Neural progenitor cell (in vitro differentiated cells): ENCODE data around the gene PRKCA. TPM values are rescaled to one million over a fixed set of nuclear protein-coding genes. Genes with fewer than 3 reads are reported as not detected.

Experiments used
- DNase-seq: peaks from one replicate; pipeline ENCODE4 v3.0.0-alpha.2; 2016; ENCODE audit warnings: low spot score
- H2AFZ ChIP-seq: fragments of 200-600 bp; sonication (generic); replicated peaks from 2 replicates; pipeline ENCODE4 v1.6.1; 2016; ENCODE audit warnings: antibody characterized with exemption
- H3F3A ChIP-seq: fragments of 200-600 bp; sonication (generic); 2 replicates; pipeline ENCODE4 v1.6.1; 2016; ENCODE audit warnings: antibody characterized with exemption, low read depth
- H3K27ac ChIP-seq: fragments of 200-600 bp; sonication (generic); 2 replicates; pipeline ENCODE4 v1.5.1; 2016; ENCODE audit warnings: mild to moderate bottlenecking
- H3K27me3 ChIP-seq: fragments of 200-600 bp; sonication (generic); 2 replicates; pipeline ENCODE4 v1.6.1; 2016; ENCODE audit warnings: mild to moderate bottlenecking, moderate library complexity
- H3K36me3 ChIP-seq: fragments of 200-600 bp; sonication (generic); 2 replicates; pipeline ENCODE4 v1.5.1; 2016
- H3K4me1 ChIP-seq: fragments of 200-600 bp; sonication (generic); 2 replicates; pipeline ENCODE4 v1.6.1; 2016; ENCODE audit warnings: mixed run types
- H3K4me2 ChIP-seq: fragments of 200-600 bp; sonication (generic); 2 replicates; pipeline ENCODE4 v1.6.1; 2016
- H3K4me3 ChIP-seq: fragments of 200-600 bp; sonication (generic); 2 replicates; pipeline ENCODE4 v1.5.1; 2016
- H3K79me2 ChIP-seq: fragments of 200-600 bp; sonication (generic); 2 replicates; pipeline ENCODE4 v1.6.1; 2016; ENCODE audit warnings: low read depth
- H3K9ac ChIP-seq: fragments of 200-600 bp; sonication (generic); 2 replicates; pipeline ENCODE4 v1.6.1; 2016
- H3K9me3 ChIP-seq: fragments of 200-600 bp; sonication (generic); 2 replicates; pipeline ENCODE4 v1.5.1; 2016; ENCODE audit warnings: low read depth
- H4K20me1 ChIP-seq: fragments of 200-600 bp; sonication (generic); 2 replicates; pipeline ENCODE4 v1.6.1; 2016; ENCODE audit warnings: low read depth
- H3K27ac Mint-ChIP-seq: 3 replicates; pipeline ENCODE4 v1.8.0; 2021; ENCODE audit warnings: mixed read lengths
- H3K27me3 Mint-ChIP-seq: 2 replicates; pipeline ENCODE4 v1.8.0; 2022; ENCODE audit warnings: low read depth, mild to moderate bottlenecking, inconsistent platforms, moderate library complexity, mixed read lengths; ENCODE audit not compliant: insufficient read depth
- H3K36me3 Mint-ChIP-seq: 3 replicates; pipeline ENCODE4 v1.8.0; 2021; ENCODE audit warnings: mixed read lengths
- H3K4me1 Mint-ChIP-seq: 3 replicates; pipeline ENCODE4 v1.8.0; 2021; ENCODE audit warnings: mixed read lengths
- H3K4me3 Mint-ChIP-seq: 3 replicates; pipeline ENCODE4 v1.8.0; 2021; ENCODE audit warnings: mild to moderate bottlenecking, moderate library complexity, mixed read lengths
- H3K9me3 Mint-ChIP-seq: 3 replicates; pipeline ENCODE4 v1.8.0; 2020; ENCODE audit warnings: mixed read lengths
- EZH2 ChIP-seq: fragments of 200-600 bp; sonication (generic); IDR thresholded peaks from 2 replicates; pipeline ENCODE4 v1.6.1; 2017; ENCODE audit warnings: antibody characterized with exemption, mild to moderate bottlenecking, moderate library complexity
- EZH2phosphoT487 ChIP-seq: fragments of 200-600 bp; sonication (generic); IDR thresholded peaks from 2 replicates; pipeline ENCODE4 v1.6.1; 2017; ENCODE audit warnings: antibody characterized with exemption
- total RNA-seq: library from RNA; depleted of rRNA; stranded (reverse); fragments of >200 nt; gene quantifications from 2 replicates; pipeline ENCODE4 v1.2.3, GENCODE V29; 2015; ENCODE audit warnings: low replicate concordance
- TF ChIP-seq, protein P1 (sequence below): fragments of 200-600 bp; sonication (generic); IDR thresholded peaks from 2 replicates; pipeline ENCODE4 v1.5.1; 2017; ENCODE audit warnings: antibody characterized with exemption, mild to moderate bottlenecking

The PRKCA gene
- total RNA-seq, 1 donor from 2014 or later = 2.1 TPM

DNA sequence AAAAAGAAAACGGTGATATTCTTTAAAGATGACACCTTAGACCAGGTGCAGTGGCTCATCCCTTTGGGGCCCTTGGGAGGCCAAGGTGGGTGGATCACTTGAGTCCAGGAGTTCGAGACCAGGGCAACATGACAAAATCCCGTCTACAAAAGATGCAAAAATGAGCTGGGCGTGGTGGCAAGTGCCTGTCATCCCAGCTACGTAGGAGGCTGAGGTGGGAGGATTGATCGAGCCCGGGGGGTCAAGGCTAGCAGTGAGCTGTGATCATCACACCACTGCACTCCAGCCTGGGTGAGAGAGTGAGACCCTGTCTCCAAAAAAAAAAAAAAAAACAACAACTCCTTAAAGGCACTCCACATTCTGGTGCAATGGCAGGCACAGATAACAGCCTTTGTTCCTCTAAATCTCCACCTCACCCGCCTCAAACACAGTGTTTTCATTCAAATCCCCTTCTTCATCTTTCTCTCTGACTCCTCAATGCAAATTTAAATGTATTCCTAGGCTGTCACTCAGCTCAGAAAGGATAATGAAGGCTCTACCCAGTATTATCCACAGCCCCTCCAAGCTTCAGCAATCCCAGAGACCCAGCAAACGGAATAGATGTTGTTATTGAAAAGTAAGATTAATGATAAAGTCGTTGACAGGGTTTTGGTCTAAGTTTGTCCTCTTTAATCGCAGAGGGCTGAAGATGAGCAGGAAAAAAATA is 476.3 kb downstream of the PRKCA start:
- Histone ChIP-seq H3F3A (peaks cover 15% of the 10 kb centered on the region), H3K27ac (no peak overlapping the region), H3K9me3 (no peaks in the 10 kb centered on the region), H3K4me2 (no peak overlapping the region), H3K9ac (no peak overlapping the region), H2AFZ (peak overlapping the region; percentile 30), H3K4me3 (no peak overlapping the region), H3K27me3 (no peaks in the 10 kb centered on the region), H3K79me2 (no peaks in the 10 kb centered on the region), H3K36me3 (no peaks in the 10 kb centered on the region), H4K20me1 (no peaks in the 10 kb centered on the region), H3K4me1 (peaks cover 31% of the 10 kb centered on the region)
- Mint-ChIP-seq H3K4me1 (peaks cover 52% of the 10 kb centered on the region), H3K27ac (peak overlapping the region; percentile 39), H3K9me3 (no peaks in the 10 kb centered on the region), H3K4me3 (no peak overlapping the region), H3K36me3 (no peaks in the 10 kb centered on the region), H3K27me3 (no peaks in the 10 kb centered on the region)
- DNase-seq = no peak
- TF ChIP-seq, protein P1, sequence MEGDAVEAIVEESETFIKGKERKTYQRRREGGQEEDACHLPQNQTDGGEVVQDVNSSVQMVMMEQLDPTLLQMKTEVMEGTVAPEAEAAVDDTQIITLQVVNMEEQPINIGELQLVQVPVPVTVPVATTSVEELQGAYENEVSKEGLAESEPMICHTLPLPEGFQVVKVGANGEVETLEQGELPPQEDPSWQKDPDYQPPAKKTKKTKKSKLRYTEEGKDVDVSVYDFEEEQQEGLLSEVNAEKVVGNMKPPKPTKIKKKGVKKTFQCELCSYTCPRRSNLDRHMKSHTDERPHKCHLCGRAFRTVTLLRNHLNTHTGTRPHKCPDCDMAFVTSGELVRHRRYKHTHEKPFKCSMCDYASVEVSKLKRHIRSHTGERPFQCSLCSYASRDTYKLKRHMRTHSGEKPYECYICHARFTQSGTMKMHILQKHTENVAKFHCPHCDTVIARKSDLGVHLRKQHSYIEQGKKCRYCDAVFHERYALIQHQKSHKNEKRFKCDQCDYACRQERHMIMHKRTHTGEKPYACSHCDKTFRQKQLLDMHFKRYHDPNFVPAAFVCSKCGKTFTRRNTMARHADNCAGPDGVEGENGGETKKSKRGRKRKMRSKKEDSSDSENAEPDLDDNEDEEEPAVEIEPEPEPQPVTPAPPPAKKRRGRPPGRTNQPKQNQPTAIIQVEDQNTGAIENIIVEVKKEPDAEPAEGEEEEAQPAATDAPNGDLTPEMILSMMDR = no peak
- TF ChIP-seq EZH2phosphoT487 (no peak), EZH2 (no peak)

DNA sequence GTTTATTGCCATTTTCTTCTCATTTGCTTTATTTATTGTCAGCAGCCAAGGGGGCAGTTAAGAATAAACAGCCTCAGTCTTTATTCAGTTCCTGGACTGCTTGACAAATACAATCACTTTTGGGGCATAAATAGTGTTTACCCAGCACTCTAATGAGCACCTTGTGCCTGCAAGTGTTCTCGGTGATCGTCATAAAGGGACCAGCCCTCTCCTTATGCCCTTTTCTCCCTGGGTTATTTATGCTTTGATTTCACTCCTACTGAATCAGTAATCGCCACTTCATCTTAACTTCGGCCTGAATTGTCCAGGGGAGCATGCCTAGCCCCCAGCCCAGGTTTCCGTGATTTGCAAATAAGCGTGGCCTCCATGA is 476.8 kb downstream of the PRKCA start:
- Histone ChIP-seq H2AFZ (peak overlapping the region; percentile 30), H3K4me3 (no peak overlapping the region), H3K4me1 (peaks cover 35% of the 10 kb centered on the region), H3K4me2 (no peak overlapping the region), H3K9me3 (no peaks in the 10 kb centered on the region), H3K9ac (no peak overlapping the region), H3K36me3 (no peaks in the 10 kb centered on the region), H3F3A (peaks cover 15% of the 10 kb centered on the region), H3K27me3 (no peaks in the 10 kb centered on the region), H4K20me1 (no peaks in the 10 kb centered on the region), H3K27ac (no peak overlapping the region), H3K79me2 (no peaks in the 10 kb centered on the region)
- Mint-ChIP-seq H3K4me1 (peaks cover 55% of the 10 kb centered on the region), H3K27me3 (no peaks in the 10 kb centered on the region), H3K4me3 (no peak overlapping the region), H3K36me3 (no peaks in the 10 kb centered on the region), H3K9me3 (no peaks in the 10 kb centered on the region), H3K27ac (no peak overlapping the region)
- TF ChIP-seq EZH2phosphoT487 = no peak
- TF ChIP-seq, protein P1 = no peak
- no peak for TF ChIP-seq EZH2
- DNase-seq = no peak

DNA sequence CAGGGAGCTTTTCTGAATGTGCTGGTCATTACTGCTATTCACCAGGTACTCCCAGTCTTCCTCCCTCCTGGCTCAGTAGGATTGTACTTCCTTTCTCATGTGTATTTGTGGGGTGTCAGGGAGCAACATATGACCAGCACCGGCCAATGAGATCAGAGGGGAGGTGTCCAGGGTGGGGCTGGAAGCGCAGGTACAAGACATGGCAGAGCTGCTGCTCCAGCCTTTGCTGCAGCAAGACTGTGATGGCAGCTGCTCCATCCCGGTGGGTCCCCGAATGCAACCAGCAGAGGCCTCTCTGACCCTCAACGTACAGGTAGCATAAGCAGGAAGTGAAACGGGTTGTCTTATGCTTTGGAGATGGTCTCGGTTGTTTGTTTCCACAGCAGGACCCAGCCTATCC is 478.7 kb downstream of the PRKCA start:
- H3K27me3 Mint-ChIP-seq = peaks cover 2% of the 10 kb centered on the region
- no peaks in the 10 kb centered on the region for H3K36me3 Mint-ChIP-seq
- no peak overlapping the region for H3K4me3 Mint-ChIP-seq
- Histone ChIP-seq H3K79me2 (no peaks in the 10 kb centered on the region), H3K4me3 (no peak overlapping the region), H3K4me1 (peaks cover 26% of the 10 kb centered on the region), H3K36me3 (no peaks in the 10 kb centered on the region), H3K27ac (no peak overlapping the region), H4K20me1 (no peaks in the 10 kb centered on the region), H3K9ac (no peak overlapping the region), H2AFZ (no peak overlapping the region), H3K4me2 (no peak overlapping the region), H3F3A (peaks cover 15% of the 10 kb centered on the region), H3K9me3 (no peaks in the 10 kb centered on the region), H3K27me3 (no peaks in the 10 kb centered on the region)
- peaks cover 39% of the 10 kb centered on the region for H3K4me1 Mint-ChIP-seq
- no peaks in the 10 kb centered on the region for H3K9me3 Mint-ChIP-seq
- H3K27ac Mint-ChIP-seq = no peak overlapping the region
- TF ChIP-seq EZH2phosphoT487 (no peak), EZH2 (no peak)
- TF ChIP-seq, protein P1 = no peak
- DNase-seq = no peak
